NCI-H1105 treated with DMSO at 0.1 percent for 48 hours (cell line): ENCODE measurements around the gene CAPNS2.

ENCODE experiments used
- DNase-seq: peaks from one replicate; lab custom pipeline; 2025; lab: John Stamatoyannopoulos, UW

The CAPNS2 gene

GRCh38 chr16:55566432-55567175 is at the start of gene CAPNS2:
Gene CAPNS2 (plus strand): TSS chr16:55566684. CDS start chr16:55566757, 73 bp downstream.
- no peak for DNase-seq

DNA sequence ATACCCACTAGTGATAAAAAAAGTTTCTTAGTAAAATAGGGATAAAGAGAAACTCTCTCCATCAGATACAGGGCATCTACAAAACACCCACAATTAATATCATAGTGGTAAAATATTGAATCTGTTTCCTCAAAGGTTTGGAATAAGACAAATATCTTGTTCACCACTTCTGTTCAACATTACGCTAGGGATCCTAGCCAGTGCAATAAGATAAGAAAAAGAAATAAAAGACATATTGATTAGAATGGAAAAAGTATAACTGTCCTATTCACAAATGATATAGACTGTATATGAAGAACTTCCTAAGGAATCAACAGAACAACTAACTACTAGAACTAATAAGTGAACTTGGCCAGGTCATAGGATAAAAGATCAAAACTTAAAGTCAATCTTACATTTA is 44.7 kb upstream of the CAPNS2 start:
- DNase-seq = no peak

- no peak for DNase-seq
Observed at GRCh38 chr16:55526441-55526840, 40.0 kb upstream of the CAPNS2 start.

- DNase-seq = no peak
Observed at GRCh38 chr16:55527885-55528284, 38.6 kb upstream of the CAPNS2 start.

- no peak for DNase-seq
Observed at GRCh38 chr16:55529018-55529417, 37.5 kb upstream of the CAPNS2 start.

- no peak for DNase-seq
Observed at GRCh38 chr16:55530316-55530856, 36.1 kb upstream of the CAPNS2 start.

- no peak for DNase-seq
Observed at GRCh38 chr16:55532227-55532626, 34.3 kb upstream of the CAPNS2 start.

DNA sequence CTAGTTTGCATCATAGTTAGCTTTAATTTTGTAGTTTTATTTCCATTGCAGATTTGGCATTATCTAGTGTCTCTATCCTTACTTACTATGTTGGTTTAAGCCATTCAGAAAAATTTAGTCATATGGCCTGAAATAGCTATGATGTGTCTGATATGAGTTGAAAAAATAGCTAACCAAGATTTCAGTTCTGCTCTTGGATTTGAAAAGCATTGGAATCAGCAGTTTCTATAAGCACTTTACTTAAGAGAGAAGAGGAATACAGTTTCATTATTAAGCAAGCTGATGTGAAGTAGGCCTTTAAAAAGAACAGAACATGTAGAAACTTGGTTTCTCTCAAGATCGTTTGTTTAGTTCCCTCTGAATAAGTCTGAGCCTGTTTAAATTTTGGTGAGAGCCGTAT is 31.7 kb upstream of the CAPNS2 start:
- DNase-seq = no peak

DNA sequence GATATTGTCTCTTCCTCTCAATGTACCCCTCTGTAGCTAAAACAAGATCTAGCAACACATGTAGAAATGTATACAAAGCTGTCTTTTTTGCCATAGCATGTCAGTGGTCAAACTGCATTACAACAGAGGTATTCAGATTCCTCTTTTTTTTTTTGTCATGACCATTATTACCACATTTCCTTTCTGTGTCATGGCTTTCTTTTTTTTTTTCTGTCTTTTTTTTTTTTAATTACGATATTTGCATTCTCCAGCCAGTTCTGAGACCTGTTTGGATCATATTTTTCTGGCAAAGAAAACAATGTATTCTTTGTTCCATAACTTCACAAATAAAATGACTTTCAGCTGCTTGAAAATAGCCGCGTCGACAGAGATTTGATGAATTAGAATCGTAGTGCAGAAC is 27.4 kb upstream of the CAPNS2 start:
- no peak for DNase-seq

DNA sequence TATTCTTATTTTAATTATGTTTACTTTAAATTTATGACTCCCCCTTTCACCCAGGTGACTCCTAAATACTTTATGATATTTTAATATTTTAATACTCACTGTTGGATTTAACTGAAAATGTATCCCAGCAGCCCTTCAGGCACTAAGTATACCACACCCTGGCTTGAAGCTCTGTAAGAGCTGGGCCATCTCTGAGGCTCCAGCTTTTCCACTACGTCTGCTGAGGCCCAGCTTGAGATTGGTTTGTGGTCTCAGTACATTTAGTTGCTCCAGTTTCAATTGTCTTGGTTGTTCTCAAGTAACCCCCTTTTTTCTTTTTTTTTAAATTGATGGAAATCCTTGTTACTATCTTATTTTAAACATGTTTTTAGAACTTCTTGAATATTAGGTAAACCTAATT is 27.0 kb upstream of the CAPNS2 start:
- no peak for DNase-seq

DNA sequence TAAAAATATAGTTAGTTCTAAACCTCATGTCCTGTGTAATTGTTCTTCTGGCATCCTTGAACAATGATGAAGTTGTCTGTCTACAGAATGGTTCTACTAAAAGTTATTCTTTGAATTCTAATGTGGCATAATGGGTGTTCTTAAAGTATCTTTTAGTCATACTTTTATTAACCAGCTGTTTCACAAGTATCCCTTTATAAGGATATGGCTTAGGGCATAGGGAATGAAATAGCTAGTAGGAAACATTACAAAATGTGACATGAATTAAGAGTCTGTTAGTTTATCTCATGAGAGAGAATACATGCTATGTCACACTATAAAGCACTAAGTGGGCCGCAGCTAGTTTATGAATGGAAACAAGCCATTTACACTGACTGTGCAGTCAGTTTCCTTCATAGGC is 26.3 kb upstream of the CAPNS2 start:
- DNase-seq = no peak

DNA sequence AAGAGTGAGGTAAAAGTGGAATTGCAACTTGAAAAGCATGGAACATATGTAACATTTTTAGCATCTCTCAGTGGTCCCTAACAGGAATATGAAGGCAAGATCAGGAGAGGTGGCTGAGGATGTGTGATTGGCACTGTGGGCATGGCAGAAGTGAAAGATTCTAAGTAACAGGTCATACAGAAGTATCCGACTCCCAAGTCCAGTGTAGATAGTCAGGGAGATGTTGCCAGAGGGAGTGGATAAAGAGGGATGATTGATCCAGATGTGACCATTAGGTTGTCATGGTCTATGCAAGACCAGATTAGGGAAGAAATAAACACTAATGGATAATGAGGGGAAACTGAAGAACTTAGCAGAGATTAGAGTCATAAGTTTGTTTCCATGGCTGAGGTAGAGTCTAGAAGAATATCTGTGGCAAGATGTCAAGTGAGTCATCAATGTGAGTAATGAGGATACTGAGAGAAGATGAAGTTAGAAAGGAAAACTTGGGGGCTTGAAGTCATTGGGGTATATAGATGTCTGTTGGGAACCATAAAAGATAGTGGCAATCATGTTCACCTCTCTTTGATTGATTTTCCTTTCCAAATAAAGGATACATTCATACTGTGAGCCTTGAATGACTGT is 23.9 kb upstream of the CAPNS2 start:
- no peak for DNase-seq

- peak; percentile 44 for DNase-seq
Observed at GRCh38 chr16:55543472-55543871, 23.0 kb upstream of the CAPNS2 start.

DNA sequence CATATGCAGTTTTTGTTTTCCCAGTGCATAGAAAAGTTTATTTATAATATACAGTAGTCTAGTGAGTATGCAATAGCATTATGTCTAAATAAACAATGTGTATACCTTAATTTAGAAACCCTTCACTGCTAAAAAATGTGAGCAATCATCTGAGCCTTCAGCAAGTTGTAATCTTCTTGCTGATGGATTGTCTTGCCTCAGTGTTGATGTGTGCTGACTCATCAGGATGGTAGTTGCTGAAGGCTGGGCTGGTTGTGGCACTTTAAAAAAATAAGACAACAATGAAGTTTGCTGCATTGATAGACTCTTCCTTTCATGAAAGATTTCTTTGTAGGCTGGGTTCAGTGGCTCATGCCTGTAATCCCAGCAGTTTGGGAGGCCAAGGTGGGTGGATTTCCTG is 13.9 kb upstream of the CAPNS2 start:
- no peak for DNase-seq

GRCh38 chr16:55555436-55555835 is 11.0 kb upstream of the CAPNS2 start:
- DNase-seq = no peak

DNA sequence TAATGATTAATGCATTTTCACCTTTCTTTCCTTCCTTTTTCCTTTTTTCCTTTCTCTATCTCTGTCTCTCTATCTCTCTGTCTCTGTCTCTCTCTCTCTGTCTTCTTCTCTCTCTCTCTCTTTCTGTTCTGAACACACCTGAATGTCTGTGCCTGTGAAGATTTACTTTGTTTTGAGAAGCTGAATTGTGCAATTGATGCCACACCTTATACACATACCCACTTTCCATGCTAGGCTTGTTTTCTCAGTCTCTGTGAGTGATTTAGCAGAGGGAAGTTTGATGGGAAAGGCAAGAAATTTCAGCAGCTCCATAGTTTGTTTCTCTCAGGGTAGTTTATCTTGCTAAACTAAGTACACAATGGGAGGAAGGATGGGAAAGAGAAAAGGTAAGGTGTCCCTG is 9.3 kb upstream of the CAPNS2 start:
- no peak for DNase-seq

- no peak for DNase-seq
Observed at GRCh38 chr16:55559233-55559632, 7.3 kb upstream of the CAPNS2 start.

DNA sequence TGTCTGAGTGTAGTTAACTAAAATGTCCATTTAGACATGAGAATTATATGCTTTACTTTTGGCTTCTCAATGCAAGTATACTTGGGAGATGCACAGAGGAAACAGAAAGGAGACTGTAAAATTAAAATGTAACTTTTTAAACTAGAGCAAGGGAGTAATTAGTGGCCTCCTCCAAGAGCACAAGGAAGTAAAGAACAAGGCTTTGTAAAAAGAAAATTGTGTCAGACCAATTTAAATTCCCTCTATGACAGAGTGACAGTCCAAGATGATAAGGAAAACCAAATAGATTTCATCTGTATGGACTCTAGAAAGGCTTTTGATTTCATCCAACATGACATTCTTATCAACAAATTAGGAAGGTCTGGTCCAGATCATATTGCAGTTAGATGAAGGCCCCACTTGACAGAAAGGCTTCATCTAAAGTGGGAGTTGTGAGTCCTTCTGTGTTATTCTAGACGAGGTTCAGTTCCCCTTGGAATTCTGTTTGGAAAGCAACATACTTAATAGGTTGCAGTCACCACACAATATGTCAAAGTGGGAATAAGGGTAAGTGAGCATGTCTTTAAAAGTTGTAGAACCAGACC is 6.5 kb upstream of the CAPNS2 start:
- DNase-seq = no peak

GRCh38 chr16:55561319-55561848 is 5.1 kb upstream of the CAPNS2 start:
- DNase-seq = no peak

DNA sequence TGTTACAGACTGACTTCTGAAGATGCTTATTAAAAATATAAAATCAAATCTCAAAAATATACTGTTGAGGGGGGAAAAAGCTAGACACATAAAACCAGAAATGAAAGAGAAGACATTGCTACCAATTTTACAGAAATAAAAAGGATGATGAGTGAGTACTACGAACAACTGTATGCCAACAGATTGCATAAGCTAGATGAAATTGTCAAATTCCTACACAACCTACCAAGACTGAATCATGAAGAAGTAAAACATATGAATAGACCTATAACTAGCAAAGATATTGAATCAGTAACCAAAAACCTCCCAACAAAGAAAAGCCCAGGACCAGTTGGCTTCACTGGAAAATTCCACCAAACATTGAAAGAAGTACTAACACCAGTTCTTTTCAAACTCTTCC is 3.5 kb upstream of the CAPNS2 start:
- DNase-seq = no peak

DNA sequence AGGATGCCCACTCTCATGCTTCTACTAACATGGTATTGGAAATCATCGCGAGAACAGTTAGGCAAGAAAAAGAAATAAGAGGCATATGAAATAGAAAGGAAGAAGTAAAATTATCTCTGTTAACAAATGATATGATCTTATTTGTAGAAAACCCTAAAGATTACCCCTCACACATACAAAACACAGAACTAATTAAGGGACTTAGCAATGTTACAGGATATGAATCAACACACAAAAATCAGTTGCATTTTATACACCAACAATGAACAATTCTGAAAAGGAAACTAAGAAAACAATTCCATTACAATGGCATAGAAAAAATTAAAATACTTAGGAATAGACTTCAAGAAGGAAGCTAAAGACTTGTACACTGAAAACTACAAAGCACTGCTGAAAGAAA is 2.7 kb upstream of the CAPNS2 start:
- DNase-seq = no peak

GRCh38 chr16:55565086-55565485 is 1.4 kb upstream of the CAPNS2 start:
- DNase-seq = peak; percentile 50

DNA sequence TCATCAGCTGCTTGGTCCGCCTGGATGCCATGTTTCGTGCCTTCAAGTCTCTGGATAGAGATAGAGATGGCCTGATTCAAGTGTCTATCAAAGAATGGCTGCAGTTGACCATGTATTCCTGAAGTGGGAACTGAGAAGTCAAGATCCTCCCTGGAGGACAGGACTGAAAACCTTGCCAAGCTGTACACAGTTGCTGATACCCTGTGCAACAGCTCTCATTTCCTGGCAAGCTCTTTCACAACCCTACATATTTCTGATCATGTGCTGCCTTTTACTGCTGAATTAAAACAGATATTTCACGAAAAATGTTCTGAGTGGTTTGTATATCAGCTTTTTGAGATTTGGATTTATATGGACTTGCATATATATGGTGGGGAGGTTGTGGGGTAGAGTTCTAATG is 898 bp downstream of the CAPNS2 start:
- no peak for DNase-seq
